A549 (cell line): ENCODE data around the gene GMPR2.

Experiments
- EP300 ChIP-seq, 2 experiments: fragments of >200 bp; sonication (Bioruptor Twin); formaldehyde crosslinking; IDR thresholded peaks; 2 replicates in 1 of 2; 3 replicates in 1 of 2; pipeline ENCODE4 v1.6.1; 2016 to 2017
- JUN ChIP-seq, 2 experiments: fragments of >200 bp; sonication (Bioruptor Twin); formaldehyde crosslinking; IDR thresholded peaks; 2 replicates in 1 of 2; 3 replicates in 1 of 2; pipeline ENCODE4 v1.6.1; 2016 to 2017
- POLR2A ChIP-seq: IDR thresholded peaks from 2 replicates; pipeline ENCODE4 v1.6.1; 2012; ENCODE audit warnings: mild to moderate bottlenecking, low read length
- POLR2AphosphoS2 ChIP-seq: conservative IDR thresholded peaks from 2 replicates; pipeline ENCODE4 v1.6.1; 2012; ENCODE audit warnings: low read length, improper control_type of control experiment, inconsistent platforms
- RAD21 ChIP-seq, 2 experiments: fragments of >200 bp in 1 of 2; sonication (Bioruptor Twin) in 1 of 2; formaldehyde crosslinking in 1 of 2; IDR thresholded peaks in 1 of 2; conservative IDR thresholded peaks in 1 of 2; 2 replicates in 1 of 2; 3 replicates in 1 of 2; pipeline ENCODE4 v1.6.1; 2012 to 2018; ENCODE audit warnings: inconsistent platforms in 1 of 2
- SREBF2 ChIP-seq: fragments of 450-650 bp; IDR thresholded peaks from 2 replicates; pipeline ENCODE4 v1.6.1; 2014; ENCODE audit warnings: mild to moderate bottlenecking, moderate library complexity
- ZFP36 ChIP-seq: fragments of 450-650 bp; IDR thresholded peaks from 2 replicates; pipeline ENCODE4 v1.6.1; 2014; ENCODE audit warnings: borderline replicate concordance; ENCODE audit not compliant: partially characterized antibody
- TF ChIP-seq, protein P1 (sequence below): fragments of >200 bp; sonication (Bioruptor Twin); formaldehyde crosslinking; IDR thresholded peaks from 3 replicates; pipeline ENCODE4 v1.5.1; 2016
- TF ChIP-seq, protein P2 (sequence below): fragments of 200-600 bp; sonication (generic); IDR thresholded peaks from 2 replicates; pipeline ENCODE4 v1.6.1; 2016; ENCODE audit warnings: antibody characterized with exemption, mild to moderate bottlenecking, moderate library complexity

DNA sequence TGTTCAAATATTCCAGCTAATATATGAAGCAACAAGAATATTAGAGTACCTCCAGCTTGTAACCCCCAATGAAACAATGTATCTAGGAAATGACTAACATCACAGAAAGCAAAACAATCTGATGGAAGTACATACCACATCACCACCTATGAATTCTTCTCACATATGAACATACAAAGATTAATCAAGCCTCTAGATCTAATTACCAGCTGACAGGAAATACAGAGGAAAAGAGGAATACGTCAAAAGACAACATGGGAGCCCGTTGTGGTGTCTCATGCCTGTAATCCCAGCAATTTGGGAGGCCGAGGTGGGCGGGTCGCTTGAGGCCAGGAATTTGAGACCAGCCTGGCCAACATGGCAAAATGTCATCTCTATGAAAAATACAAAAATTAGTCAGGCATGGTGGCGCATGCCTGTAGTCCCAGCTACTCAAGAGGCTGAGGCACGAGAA, 8.1 kb upstream of the GMPR2 start:
- TF ChIP-seq, protein P1, sequence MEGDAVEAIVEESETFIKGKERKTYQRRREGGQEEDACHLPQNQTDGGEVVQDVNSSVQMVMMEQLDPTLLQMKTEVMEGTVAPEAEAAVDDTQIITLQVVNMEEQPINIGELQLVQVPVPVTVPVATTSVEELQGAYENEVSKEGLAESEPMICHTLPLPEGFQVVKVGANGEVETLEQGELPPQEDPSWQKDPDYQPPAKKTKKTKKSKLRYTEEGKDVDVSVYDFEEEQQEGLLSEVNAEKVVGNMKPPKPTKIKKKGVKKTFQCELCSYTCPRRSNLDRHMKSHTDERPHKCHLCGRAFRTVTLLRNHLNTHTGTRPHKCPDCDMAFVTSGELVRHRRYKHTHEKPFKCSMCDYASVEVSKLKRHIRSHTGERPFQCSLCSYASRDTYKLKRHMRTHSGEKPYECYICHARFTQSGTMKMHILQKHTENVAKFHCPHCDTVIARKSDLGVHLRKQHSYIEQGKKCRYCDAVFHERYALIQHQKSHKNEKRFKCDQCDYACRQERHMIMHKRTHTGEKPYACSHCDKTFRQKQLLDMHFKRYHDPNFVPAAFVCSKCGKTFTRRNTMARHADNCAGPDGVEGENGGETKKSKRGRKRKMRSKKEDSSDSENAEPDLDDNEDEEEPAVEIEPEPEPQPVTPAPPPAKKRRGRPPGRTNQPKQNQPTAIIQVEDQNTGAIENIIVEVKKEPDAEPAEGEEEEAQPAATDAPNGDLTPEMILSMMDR, result no peak
- no peak for TF ChIP-seq ZFP36
- TF ChIP-seq POLR2A, result no peak
- TF ChIP-seq EP300 (IDR thresholded peaks at IDR 0.05), result no peak
- no peak for TF ChIP-seq POLR2AphosphoS2
- no peak for TF ChIP-seq JUN (IDR thresholded peaks at IDR 0.05)
- no peak for TF ChIP-seq RAD21 (conservative IDR thresholded peaks at IDR 0.05 in 1 of 2, IDR thresholded peaks at IDR 0.05 in 1 of 2)
- no peak for TF ChIP-seq SREBF2
- TF ChIP-seq, protein P2, sequence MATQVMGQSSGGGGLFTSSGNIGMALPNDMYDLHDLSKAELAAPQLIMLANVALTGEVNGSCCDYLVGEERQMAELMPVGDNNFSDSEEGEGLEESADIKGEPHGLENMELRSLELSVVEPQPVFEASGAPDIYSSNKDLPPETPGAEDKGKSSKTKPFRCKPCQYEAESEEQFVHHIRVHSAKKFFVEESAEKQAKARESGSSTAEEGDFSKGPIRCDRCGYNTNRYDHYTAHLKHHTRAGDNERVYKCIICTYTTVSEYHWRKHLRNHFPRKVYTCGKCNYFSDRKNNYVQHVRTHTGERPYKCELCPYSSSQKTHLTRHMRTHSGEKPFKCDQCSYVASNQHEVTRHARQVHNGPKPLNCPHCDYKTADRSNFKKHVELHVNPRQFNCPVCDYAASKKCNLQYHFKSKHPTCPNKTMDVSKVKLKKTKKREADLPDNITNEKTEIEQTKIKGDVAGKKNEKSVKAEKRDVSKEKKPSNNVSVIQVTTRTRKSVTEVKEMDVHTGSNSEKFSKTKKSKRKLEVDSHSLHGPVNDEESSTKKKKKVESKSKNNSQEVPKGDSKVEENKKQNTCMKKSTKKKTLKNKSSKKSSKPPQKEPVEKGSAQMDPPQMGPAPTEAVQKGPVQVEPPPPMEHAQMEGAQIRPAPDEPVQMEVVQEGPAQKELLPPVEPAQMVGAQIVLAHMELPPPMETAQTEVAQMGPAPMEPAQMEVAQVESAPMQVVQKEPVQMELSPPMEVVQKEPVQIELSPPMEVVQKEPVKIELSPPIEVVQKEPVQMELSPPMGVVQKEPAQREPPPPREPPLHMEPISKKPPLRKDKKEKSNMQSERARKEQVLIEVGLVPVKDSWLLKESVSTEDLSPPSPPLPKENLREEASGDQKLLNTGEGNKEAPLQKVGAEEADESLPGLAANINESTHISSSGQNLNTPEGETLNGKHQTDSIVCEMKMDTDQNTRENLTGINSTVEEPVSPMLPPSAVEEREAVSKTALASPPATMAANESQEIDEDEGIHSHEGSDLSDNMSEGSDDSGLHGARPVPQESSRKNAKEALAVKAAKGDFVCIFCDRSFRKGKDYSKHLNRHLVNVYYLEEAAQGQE, result no peak
